NCI-H748 treated with DMSO at 0.1 percent for 48 hours (cell line): ENCODE results near the gene PREP.
"Not testable (repeated sequence)": the region's sequence is repeated elsewhere in the genome, so short reads cannot be mapped to it uniquely, and the experiment has no call there.

ENCODE experiments used
- DNase-seq: peaks from one replicate; lab custom pipeline; 2025; lab: John Stamatoyannopoulos, UW

Gene PREP

DNA sequence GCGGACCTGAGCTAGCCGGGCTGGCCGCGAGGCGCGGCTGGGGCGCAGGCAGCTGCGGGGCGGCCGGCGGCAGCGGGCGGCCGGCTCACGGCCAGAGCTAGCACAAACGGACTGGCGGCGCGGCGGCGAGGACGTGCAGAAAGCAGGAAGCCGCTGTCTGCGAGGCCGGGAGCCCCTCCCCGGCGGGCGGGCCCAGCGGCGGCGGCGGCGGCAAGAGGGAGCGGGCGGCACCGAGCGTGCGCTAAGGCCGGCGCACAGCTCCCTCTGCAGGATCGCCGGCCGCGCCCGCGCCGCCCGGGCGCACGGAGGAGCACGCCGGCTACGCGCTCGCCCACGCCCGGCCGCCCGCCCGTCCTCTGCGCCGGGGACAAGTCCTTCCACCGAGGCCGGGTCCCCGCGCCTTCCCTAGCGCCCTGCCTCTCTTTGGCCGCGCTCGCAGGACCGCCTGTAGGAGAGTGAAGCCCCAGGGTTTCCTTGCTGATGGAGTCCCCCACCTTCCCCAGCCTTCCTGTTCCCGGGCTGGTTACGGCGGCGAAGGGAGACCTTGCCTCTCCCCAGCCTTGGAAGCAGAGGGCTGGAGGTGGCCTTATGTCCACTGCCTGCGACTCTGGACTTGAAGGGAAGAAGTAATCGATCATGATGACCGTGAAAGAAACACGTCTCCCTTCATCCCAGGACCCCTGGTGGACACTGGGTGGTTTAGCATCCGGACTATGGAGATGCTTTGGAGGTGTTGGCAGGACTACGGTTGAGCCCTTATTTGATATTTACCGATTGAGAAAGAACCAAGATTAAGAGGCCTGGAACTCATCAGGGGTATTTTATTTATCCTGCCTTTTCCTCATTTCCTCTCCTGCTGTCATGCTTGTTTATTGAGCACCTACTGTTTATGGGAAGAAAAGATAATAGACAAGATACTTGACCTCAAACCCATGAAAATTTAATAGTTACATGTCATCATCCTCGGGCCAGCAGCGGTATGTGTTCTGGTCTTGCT is at the start of gene PREP:
TSS of gene PREP (minus strand) at position 144 of the 997 bp plus-strand sequence. CDS start 191 bp downstream, outside the sequence.
- peak; percentile 78 for DNase-seq

DNA sequence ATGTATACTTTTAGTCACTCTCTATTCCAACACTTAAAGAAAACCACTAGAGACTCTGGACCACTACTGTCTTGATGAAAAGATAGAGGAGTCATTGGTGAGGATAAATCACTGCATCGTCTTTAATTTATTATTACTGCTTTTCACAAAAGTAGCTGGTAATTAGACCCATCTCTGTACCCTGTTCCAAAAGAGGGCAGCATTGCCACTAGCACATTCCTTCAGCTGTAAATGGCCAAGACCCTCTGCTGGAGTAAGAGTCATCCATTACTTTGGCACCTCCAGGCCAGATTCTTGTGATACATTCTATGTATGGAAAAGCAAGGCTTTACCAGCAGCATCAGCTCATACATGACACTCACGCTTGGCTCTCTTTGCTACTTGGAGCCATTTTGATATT is 49.5 kb upstream of the PREP start:
- no peak for DNase-seq

DNA sequence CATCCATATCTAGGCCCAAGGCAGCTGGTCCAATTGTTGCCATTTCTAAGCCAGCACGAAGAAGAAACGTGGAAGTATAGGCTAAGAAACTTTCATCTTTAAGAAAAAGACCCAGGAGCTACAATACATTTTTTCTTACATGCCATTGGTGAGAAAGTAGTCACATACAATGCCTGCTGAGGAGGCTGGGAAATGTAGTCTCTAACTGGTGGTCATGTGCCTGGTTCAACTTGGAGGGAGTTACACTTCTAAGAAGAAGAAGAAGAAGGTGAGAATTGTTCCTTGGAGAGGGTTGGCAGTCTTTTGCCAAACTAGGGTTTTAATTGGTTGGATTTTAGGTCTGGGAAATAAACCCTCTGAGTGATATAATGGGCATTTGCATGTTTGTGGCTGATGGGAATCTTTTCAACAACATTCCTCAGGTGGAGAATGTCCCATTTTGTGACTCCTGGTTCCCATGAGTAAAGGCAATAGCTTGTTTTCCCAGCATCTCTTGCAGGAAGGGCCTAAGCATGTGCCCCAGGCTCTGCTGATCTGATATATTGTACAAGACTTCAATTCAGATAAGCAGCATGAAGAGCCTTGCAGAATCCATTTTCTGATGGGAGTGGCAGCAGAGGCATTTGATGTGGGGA is 47.0 kb upstream of the PREP start:
- DNase-seq, result no peak

DNA sequence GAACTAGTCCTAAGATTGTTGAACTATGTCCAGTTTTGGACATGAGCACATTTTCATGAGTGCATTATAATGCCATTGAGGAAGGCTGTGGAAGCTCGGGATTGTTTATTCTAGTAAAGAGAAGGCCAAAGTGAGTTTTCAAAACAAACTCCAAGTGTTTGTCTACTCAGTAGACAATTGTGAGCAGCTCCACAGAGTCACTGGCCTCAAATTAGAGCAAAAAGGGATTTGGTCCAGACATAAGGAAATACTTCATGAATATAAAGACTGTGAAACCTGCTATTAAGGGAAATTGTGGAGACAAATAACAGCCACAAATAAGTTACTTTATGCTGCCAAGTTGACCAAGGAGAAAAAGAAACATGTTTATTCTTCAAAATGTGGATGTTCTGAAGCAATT is 42.6 kb upstream of the PREP start:
- no peak for DNase-seq

DNA sequence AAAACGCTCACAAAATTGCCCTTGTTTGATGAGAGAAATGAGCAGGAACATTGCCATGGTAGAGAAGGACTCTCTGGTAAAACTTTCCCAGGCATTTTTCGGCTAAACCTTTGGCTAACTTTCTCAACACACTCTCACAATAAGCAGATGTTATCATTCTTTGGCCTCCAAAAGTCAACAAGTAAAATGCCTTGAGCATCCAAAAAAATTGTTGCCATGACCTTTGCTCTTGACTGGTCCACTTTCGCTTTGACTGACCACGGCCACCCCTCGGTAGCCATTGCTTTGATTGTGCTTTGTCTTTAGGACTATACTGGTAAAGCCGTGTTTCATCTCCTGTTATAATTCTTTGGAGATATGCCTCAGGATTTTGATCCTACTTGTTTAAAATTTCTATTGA is 41.1 kb upstream of the PREP start:
- no peak for DNase-seq

DNA sequence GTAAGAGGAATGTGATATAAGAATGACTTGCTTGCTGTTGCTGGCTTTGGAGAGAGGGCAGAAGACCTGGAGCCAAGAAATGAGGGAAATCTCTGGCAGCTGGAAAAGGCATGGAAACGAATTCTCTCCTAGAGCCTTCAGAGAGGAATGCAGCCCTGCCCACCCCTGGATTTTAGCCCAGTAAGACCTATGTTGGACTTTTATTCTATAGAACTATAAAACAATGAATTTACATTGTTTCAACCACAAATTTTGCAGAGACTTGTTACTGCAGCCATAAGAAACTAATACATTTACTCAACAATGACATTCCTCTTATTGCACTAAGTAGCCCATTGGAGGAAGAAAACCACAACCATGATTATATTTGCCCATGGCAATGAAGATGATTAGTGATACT is 39.5 kb upstream of the PREP start:
- no peak for DNase-seq

DNA sequence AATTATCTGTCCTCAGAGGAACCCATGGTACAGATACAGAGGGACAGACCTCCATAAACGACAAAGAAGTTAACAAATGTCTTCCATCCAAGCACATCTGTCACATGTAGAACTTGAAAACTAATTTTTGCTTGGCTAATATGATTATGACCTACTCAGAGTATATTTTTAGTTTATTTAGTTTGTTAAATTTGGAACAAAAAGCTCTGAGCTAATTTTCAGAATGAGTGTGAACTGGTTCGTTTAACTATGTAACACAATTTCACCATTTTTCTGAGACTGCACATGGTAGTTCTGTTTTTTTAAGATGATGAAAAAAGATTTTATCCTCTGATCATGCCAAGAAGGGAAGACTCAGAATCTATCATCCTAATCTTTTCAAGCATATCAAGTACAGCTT is 34.4 kb upstream of the PREP start:
- no peak for DNase-seq

DNA sequence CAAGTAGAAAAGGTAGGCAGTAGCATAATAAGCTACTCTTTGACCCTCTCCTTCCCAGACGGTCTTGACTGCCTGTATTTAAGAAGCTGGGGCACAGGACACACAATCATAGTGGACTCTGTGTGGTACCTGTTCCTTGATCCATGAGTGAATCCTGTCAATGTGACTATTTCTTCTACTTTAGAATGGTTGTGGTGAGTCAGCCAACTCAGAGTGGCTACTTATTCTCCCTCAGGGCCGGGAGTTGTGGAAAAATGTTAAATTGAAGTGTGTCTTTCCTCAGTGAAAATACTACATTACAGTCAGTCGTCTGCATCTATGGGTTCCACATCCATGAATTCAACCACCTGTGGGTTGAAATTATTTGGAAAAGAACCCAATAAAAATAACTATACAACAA is 30.8 kb upstream of the PREP start:
- DNase-seq, result no peak

GRCh38 chr6:105432797-105433196 is 29.9 kb upstream of the PREP start:
- DNase-seq, result no peak

GRCh38 chr6:105431226-105431625 is 28.3 kb upstream of the PREP start:
- peak; percentile 10 for DNase-seq

GRCh38 chr6:105430685-105431084 is 27.8 kb upstream of the PREP start:
- DNase-seq, result no peak

DNA sequence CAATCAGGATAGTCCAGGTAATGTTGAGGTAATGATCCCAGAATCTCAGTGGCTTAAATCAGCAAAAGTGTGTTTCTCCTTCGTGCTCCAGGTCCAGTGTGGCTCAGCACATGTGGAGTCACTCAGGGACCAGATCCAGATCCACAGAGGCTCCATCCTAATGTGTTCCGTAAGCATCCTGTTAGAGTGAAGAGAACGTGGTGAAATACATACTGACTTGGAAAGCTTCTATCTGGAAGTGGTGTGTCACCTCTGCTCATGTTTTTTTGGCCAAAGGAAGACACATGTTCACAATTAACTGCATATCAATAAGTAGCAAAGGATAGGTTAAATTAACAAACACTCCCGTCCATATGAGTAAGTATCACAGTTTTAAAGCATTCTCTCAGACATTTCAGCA is 26.8 kb upstream of the PREP start:
- no peak for DNase-seq

- no peak for DNase-seq
Measured at GRCh38 chr6:105428342-105428957, 25.6 kb upstream of the PREP start.

- peak; percentile 73 for DNase-seq
Measured at GRCh38 chr6:105424175-105424783, 21.4 kb upstream of the PREP start.

- DNase-seq, result not testable (repeated sequence)
Measured at GRCh38 chr6:105416971-105417370, 14.1 kb upstream of the PREP start.

GRCh38 chr6:105409734-105410133 is 6.9 kb upstream of the PREP start:
- no peak for DNase-seq

GRCh38 chr6:105402090-105402938 is 568 bp downstream of the PREP start:
- DNase-seq, result no peak

DNA sequence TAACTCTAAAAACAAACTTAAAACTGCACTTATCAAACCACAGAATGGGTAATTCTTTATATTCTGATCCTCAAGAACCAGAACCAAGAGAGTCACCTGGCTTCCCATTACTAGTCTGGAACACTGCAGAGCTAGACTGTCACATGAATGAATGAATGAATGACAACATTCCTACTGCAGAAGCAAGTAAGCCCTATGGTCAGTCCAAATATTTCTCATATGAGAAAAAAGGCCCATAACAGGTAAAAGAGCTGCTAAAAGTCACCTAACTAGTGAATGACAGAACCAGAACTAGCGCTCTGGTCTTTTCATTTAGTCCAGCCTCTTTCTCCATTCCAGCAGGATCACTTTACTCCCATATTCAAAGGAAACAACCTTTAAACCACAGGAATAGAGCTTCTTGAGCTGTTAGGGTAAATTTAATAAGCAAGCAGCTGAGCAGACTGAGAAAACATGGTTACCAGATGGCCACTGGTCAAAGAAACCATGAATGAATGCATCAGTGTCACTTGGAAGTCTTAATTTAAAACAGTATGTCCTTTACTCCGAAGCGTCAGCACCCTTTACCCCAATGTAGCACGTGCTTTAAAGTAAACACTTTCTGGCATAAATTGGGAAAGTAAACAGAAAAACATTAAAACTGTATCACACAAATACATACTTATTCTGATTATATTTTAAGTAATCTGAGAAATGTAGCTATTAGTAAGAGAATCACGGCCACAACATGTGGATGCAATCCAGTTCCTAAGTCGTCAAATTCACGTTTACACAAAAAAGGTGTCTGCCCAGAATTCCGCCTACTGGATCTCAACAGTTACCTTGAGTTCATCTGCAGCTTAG is 1.4 kb downstream of the PREP start:
- no peak for DNase-seq

DNA sequence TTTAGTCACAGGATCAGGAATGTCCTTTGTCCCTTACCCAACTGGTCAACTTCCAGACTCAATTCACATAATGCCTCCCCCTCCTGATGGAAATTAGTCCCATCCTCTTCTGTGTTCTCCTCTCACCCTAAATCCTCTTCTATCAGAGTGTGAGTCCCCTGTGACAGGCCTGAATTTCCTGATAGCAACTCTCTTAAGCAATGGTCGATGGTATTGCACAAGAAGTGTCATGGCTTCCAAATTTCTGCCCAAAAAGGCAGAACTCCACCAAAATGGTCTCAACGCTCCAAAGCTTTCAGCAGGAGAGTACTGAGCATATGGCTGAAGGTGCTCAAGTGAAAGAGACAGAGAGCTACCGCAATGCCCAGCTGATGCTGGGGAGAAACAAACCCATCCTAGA is 2.4 kb downstream of the PREP start:
- DNase-seq, result no peak

DNA sequence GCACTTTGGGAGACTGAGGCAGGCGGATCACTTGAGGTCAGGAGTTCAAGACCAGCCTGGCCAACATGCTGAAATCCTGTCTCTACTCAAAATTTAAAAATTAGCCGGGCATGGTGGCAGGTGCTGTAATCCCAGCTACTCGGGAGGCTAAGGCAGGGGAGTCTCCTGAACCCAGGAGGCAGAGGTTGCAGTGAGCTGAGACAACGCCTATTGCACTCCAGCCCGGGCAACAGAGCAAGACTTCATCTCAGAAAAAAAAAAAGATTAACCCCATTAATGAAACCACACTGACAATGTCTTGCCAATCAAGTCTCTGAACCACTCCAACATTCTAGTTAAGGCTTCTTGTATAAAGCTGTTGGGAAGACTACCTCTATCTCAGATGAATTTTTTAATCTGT is 4.0 kb downstream of the PREP start:
- no peak for DNase-seq

- no peak for DNase-seq
Measured at GRCh38 chr6:105397987-105398386, 4.9 kb downstream of the PREP start.
